Heart right ventricle (tissue), 16 donors: ENCODE measurements around the gene STX17. TPM values are rescaled to one million over a fixed set of nuclear protein-coding genes. Genes with fewer than 3 reads are reported as not detected.
A peak's percentile ranks its signal among the peaks of the same experiment; 100 is the strongest.
"Not testable (repeated sequence)": the region's sequence is repeated elsewhere in the genome, so short reads cannot be mapped to it uniquely, and the experiment has no call there.

Experiments
- ATAC-seq, 8 donors: fragments of 200-7000 bp; cut with Tn5 transposase; one replicate each; pipeline ENCODE4 v1.9.1; 2020; ENCODE audit warnings: mild to moderate bottlenecking in 8 of 8, moderate library complexity in 8 of 8, moderate number of reproducible peaks in 1 of 8
- DNase-seq, 2 donors: peaks; one replicate each; pipeline ENCODE4 v3.0.0-alpha.2; 2020
- H3K27ac ChIP-seq, 10 donors: fragments of 200-600 bp; sonication (generic) in 2 of 10; one replicate each; pipeline versions ENCODE4 v1.5.0 to v1.8.0; 2020 to 2022; ENCODE audit warnings: mild to moderate bottlenecking in 3 of 10
- H3K27me3 ChIP-seq, 7 donors: fragments of 200-600 bp; one replicate each; pipeline ENCODE4 v1.8.0; 2021 to 2022; ENCODE audit warnings: mild to moderate bottlenecking in 2 of 7
- H3K36me3 ChIP-seq, 9 donors: fragments of 200-600 bp; sonication (generic) in 1 of 9; one replicate each; pipeline versions ENCODE4 v1.5.0 to v1.8.0; 2020 to 2022; ENCODE audit warnings: mild to moderate bottlenecking in 2 of 9
- H3K4me1 ChIP-seq, 9 donors: fragments of 200-600 bp; sonication (generic) in 1 of 9; one replicate each; pipeline versions ENCODE4 v1.5.0 to v1.8.0; 2020 to 2022; ENCODE audit warnings: mild to moderate bottlenecking in 4 of 9
- H3K4me3 ChIP-seq, 10 donors: fragments of 200-600 bp; sonication (generic) in 2 of 10; one replicate each; pipeline versions ENCODE4 v1.5.0 to v1.8.0; 2020 to 2022; ENCODE audit warnings: mild to moderate bottlenecking in 7 of 10, moderate library complexity in 2 of 10
- H3K9me3 ChIP-seq, 11 donors: fragments of 200-600 bp in 10 of 11; sonication (generic) in 2 of 11; one replicate each; pipeline versions ENCODE4 v1.5.0 to v1.8.0; 2013 to 2022; ENCODE audit warnings: mild to moderate bottlenecking in 2 of 11, control low read depth in 1 of 11, moderate library complexity in 1 of 11
- CTCF ChIP-seq, 9 donors: fragments of 200-600 bp; sonication (generic) in 2 of 9; IDR thresholded peaks; one replicate each; pipeline versions ENCODE4 v1.5.0 to v1.8.0; 2021 to 2022; ENCODE audit warnings: antibody characterized with exemption in 9 of 9, mild to moderate bottlenecking in 5 of 9, moderate library complexity in 1 of 9
- WGBS, 2 donors: extraction: QIAGEN DNeasy Blood & Tissue Kit; methylation state at CpG; one replicate each; pipeline ENCODE4 v1.1.7; 2013; ENCODE audit warnings: inconsistent platforms in 1 of 2; 5-methylcytosine and 5-hydroxymethylcytosine counted together
- intact Hi-C, 10 donors: fragments of 100-400 bp; cut with DNase I; formaldehyde crosslinking; loops; one replicate each; pipeline versions ENCODE4 v1.11.1 to v1.14.2; 2022
- long read RNA-seq, 3 donors: library from polyadenylated mRNA; unstranded; transcript quantifications; one replicate each; pipeline ENCODE4 v2.0.0, GENCODE V29; 2020 to 2021
- polyA plus RNA-seq, 2 donors: library from polyadenylated mRNA; stranded (reverse); fragments of 200-250 nt; gene quantifications; one replicate each; pipeline ENCODE4 v1.2.3, GENCODE V29; 2013
- total RNA-seq, 10 donors: library from RNA; stranded (reverse); fragmentation: NEBNext Ultra II Directional in 3 of 10; extraction: Animal tissue kit (Norgen Biotek cat#: 25700) in 3 of 10; gene quantifications; one replicate each; pipeline versions ENCODE4 v1.2.1 to v1.2.4, GENCODE V29; 2021 to 2023
- donor health status: Arrhythmogenic right ventricular cardiomyopathy.
- donor health status: ischemic (EF 13 %, LVEDD 7.1; RV severe dilation, severe dysfunction).
- donor health status: healthy with polysubstance abuse.
- donor health status: DM: no; HTN: yes; CAD: no.
- donor health status: DM: no; HTN: no; CAD: no.
- donor health status: ischemic (EF 25% LVEDD 6.9; RV normal size, moderate dysfunction).
- donor health status: ischemic (EF 25% LVEDD 5.7; RV mildly dilated, moderate dysfunction).
- donor health status: healthy.
- donor health status: DM: yes; HTN: yes; CAD: no.
- donor health status: Ischemic cardiomyopathy.
- donor health status: ischemic (EF 35%, LVEDD 5.7; RV mildly dilated, moderate dysfunction).
- donor health status: nonischemic (EF 11% LVEDD 7.7; RV severe dilation, severe dysfunction).
- donor health status: DM: yes; HTN: yes; CAD: no.
- donor health status: PGD.
- donor health status: ischemic (EF 29% LVEDD 5.4; RV normal size, mild dysfunction).
- donor health status: nonischemic (EF 23%, LVEDD 6.1; RV moderate dilation, normal function).

STX17 gene
- total RNA-seq (10 to 100 TPM; 21.4 to 31.1 (median 24.1) TPM), polyA plus RNA-seq (1 to 10 TPM; 4.1 to 7.8 TPM)
- long read RNA-seq, donor 1, transcript STX17-201 (8 exons, 2,713 nt), result major isoform, 15 of 28 reads
- long read RNA-seq, donor 1, partial matches to known transcripts, result 2 of 28 reads
- long read RNA-seq, donor 1, other reads (novel, unspliced or antisense), result 11 of 28 reads
- long read RNA-seq, donor 2, transcript STX17-201 (8 exons, 2,713 nt), result major isoform, 14 of 26 reads
- long read RNA-seq, donor 2, partial matches to known transcripts, result 2 of 26 reads
- long read RNA-seq, donor 2, other reads (novel, unspliced or antisense), result 10 of 26 reads
- long read RNA-seq, donor 3, transcript STX17-201 (8 exons, 2,713 nt), result major isoform, 29 of 66 reads
- long read RNA-seq, donor 3, partial matches to known transcripts, result 8 of 66 reads
- long read RNA-seq, donor 3, other reads (novel, unspliced or antisense), result 26 of 66 reads

DNA sequence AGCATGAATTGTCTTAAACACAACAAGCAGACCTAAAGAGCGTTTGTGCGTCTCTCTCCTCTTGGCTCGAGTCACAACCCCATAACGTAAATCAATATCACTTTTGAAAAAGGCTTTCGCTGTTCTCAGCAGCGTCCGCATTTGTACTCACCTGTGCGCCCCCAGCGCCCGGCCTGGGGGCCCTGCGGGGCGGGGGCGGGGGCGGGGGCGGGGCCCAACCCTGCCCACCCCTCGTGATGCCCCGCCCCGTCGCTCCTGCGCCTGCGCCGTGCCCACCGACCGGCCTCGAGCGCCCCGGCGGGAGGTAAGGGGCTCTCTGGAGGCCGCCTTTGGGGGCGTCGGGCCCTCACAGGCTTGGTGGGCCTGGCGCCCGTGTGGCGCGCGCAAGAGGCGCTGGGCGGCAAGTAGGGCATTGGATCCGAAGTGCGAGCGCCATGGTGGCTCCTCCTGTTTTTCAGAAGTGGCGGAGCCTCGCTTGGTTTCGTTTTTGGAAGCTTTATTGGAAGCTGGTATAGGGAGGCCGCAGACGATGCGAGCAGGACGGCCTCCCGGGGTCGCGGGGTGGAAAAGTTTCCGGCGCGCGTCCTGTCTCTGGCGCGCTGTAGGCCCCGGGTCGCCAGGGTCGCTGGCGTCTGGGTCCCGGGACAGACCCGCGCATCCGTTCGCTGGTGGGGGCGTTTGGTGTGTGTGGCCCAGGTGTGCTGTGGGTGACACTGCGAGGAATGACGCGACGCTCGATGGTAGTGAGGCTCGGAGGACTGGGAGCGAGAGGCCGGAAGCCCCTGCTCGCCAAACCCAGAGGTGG, at the start of gene STX17:
TSS of gene STX17 (plus strand) at position 252 of the 805 bp plus-strand sequence. CDS start 8,586 bp downstream, outside the sequence.
- H3K27ac ChIP-seq, result peak within 1 kb of the TSS; percentile 91 to 99 (median 98)
- peak; percentile 96 to 99 (median 97) for ATAC-seq
- peaks cover 0 to 26% (median 18%) of the 10 kb centered on the region in 9 donors for H3K4me1 ChIP-seq
- TF ChIP-seq CTCF (IDR thresholded peaks at IDR 0.05), result peak in 3 of 9 donors; percentile 6 to 27 (median 21)
- peak; percentile 77 to 86 for DNase-seq
- H3K9me3 ChIP-seq, result no peaks in the 10 kb centered on the region
- H3K36me3 ChIP-seq, result peaks cover 0 to 9% (median 0%) of the 10 kb centered on the region in 9 donors
- intact Hi-C loops, result loop anchor here in 6 of 10 donors (2.0 to 10.0 kb wide), 5 partner anchors 82 to 99 kb away; partner anchors contain the start of gene NR4A3 (in 2 of the 6)
- H3K27me3 ChIP-seq, result no peaks in the 10 kb centered on the region
- peak within 1 kb of the TSS; percentile 74 to 99 (median 94) for H3K4me3 ChIP-seq
- 0% methylated on average over 76 of the region's 76 CpGs for WGBS, 2 donors

- 95 to 96% methylated on average over 3 of the region's 3 CpGs for WGBS, 2 donors
- ATAC-seq, intact Hi-C loops, H3K9me3 ChIP-seq, DNase-seq, H3K27ac ChIP-seq, H3K27me3 ChIP-seq, H3K4me1 ChIP-seq, H3K36me3 ChIP-seq, H3K4me3 ChIP-seq: not testable (repeated sequence)
Observed at GRCh38 chr9:99857576-99857975, 48.9 kb upstream of the STX17 start.

DNA sequence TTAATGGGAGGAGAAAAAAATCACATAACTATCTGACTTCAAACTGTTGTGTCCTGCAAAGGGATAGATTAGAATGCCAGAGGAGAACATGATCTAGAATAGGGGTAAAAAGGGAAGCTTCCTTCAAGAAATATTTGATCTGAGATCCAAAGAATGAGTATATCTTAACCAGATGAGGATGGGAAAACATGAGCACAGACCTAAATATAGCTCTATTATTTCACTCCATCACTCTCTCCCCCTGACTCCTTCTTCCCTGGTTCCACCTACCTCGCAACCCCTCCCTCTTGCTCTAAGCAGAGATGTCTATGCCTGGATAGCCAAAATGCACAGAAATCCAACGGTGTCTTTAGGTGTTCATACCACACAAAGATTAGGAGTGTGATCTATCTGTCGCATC, 48.4 kb upstream of the STX17 start:
- Histone ChIP-seq H3K36me3 (no peaks in the 10 kb centered on the region), H3K9me3 (no peaks in the 10 kb centered on the region), H3K4me3 (no peak overlapping the region), H3K4me1 (no peaks in the 10 kb centered on the region), H3K27me3 (no peaks in the 10 kb centered on the region), H3K27ac (no peak overlapping the region)
- DNase-seq (no peak), ATAC-seq (peak in 3 of 8 donors; percentile 32 to 55 (median 45))
- 90 to 95% methylated on average over 3 of the region's 3 CpGs for WGBS, 2 donors
- TF ChIP-seq CTCF (IDR thresholded peaks at IDR 0.05), result no peak
- intact Hi-C loops, result no loop called here

DNA sequence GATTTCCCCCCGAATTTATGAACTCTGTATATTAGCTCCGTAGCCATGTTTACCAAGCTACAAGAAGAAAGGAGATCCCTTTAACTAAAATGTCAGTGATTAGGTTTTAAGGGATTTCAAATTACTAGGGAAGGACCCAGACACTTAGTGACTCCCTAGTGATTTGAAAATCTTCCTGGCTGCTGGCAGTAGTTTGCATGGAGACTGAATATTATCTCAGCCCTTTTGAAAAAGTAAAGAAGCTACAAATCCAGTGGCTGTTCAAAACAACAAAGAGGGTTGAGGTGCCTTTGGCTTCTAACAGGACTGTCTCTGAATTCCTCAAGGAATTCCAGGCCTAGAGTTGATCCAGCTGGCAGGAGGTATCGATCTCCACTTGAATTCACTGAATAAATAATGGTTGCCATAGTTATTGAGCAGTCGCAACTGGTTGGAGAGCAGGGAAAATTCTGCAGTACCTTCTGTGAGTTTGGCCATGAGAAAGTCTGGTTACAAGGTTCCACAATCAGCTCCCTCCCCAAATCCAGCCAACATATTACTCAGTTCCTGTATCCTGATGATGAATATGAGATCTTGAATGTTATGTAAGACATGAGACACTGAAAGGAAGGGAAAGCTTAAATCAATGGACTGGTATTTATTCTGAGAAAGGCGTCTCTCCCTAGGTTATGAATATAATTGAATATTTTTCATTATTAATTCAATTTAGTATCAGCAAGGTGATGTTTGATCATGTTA, 47.0 kb upstream of the STX17 start:
- Histone ChIP-seq H3K36me3 (peaks cover 0 to 10% (median 0%) of the 10 kb centered on the region in 9 donors), H3K27me3 (no peaks in the 10 kb centered on the region), H3K27ac (no peak overlapping the region), H3K4me3 (no peak overlapping the region), H3K4me1 (no peaks in the 10 kb centered on the region), H3K9me3 (no peaks in the 10 kb centered on the region)
- TF ChIP-seq CTCF (IDR thresholded peaks at IDR 0.05), result no peak
- ATAC-seq (no peak), DNase-seq (no peak)
- 81% methylated on average over 5 of the region's 5 CpGs for WGBS, 2 donors
- intact Hi-C loops, result no loop called here
